Measurements from ENCODE around the gene DISC1.

The DISC1 gene

DNA sequence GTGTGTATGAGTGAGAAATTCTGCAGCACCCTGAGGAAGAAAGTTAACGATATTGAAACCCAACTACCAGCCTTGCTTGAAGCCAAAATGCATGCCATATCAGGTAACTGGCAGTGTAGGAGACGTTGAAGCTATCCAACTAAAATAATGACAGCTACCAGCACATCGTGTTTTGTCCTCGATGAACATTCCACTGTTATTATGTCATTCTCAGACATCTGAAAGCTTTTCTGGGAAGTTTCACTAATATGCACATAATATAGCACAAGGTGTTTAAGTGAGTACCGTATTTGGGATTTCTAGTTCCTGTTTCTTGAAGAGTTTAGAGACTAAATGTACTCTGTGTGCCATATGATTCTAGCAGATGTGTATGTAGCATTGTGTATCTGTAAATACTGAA, 173.5 kb downstream of the DISC1 start:
- no peak for TF ChIP-seq POLR2AphosphoS5 (IDR thresholded peaks at IDR 0.05; ENCODE audit: low read depth)
- TF ChIP-seq SPI1 (IDR thresholded peaks at IDR 0.05; ENCODE audit: borderline replicate concordance, low read depth) = no peak
- TF ChIP-seq, protein P1, sequence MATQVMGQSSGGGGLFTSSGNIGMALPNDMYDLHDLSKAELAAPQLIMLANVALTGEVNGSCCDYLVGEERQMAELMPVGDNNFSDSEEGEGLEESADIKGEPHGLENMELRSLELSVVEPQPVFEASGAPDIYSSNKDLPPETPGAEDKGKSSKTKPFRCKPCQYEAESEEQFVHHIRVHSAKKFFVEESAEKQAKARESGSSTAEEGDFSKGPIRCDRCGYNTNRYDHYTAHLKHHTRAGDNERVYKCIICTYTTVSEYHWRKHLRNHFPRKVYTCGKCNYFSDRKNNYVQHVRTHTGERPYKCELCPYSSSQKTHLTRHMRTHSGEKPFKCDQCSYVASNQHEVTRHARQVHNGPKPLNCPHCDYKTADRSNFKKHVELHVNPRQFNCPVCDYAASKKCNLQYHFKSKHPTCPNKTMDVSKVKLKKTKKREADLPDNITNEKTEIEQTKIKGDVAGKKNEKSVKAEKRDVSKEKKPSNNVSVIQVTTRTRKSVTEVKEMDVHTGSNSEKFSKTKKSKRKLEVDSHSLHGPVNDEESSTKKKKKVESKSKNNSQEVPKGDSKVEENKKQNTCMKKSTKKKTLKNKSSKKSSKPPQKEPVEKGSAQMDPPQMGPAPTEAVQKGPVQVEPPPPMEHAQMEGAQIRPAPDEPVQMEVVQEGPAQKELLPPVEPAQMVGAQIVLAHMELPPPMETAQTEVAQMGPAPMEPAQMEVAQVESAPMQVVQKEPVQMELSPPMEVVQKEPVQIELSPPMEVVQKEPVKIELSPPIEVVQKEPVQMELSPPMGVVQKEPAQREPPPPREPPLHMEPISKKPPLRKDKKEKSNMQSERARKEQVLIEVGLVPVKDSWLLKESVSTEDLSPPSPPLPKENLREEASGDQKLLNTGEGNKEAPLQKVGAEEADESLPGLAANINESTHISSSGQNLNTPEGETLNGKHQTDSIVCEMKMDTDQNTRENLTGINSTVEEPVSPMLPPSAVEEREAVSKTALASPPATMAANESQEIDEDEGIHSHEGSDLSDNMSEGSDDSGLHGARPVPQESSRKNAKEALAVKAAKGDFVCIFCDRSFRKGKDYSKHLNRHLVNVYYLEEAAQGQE (IDR thresholded peaks at IDR 0.05; ENCODE audit: insufficient replicate concordance, low read depth) = no peak
- TF ChIP-seq, protein P2, sequence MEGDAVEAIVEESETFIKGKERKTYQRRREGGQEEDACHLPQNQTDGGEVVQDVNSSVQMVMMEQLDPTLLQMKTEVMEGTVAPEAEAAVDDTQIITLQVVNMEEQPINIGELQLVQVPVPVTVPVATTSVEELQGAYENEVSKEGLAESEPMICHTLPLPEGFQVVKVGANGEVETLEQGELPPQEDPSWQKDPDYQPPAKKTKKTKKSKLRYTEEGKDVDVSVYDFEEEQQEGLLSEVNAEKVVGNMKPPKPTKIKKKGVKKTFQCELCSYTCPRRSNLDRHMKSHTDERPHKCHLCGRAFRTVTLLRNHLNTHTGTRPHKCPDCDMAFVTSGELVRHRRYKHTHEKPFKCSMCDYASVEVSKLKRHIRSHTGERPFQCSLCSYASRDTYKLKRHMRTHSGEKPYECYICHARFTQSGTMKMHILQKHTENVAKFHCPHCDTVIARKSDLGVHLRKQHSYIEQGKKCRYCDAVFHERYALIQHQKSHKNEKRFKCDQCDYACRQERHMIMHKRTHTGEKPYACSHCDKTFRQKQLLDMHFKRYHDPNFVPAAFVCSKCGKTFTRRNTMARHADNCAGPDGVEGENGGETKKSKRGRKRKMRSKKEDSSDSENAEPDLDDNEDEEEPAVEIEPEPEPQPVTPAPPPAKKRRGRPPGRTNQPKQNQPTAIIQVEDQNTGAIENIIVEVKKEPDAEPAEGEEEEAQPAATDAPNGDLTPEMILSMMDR (IDR thresholded peaks at IDR 0.05; ENCODE audit: insufficient read depth, low read length) = no peak
- TF ChIP-seq GABPA (IDR thresholded peaks at IDR 0.05; ENCODE audit: low read depth) = no peak

DNA sequence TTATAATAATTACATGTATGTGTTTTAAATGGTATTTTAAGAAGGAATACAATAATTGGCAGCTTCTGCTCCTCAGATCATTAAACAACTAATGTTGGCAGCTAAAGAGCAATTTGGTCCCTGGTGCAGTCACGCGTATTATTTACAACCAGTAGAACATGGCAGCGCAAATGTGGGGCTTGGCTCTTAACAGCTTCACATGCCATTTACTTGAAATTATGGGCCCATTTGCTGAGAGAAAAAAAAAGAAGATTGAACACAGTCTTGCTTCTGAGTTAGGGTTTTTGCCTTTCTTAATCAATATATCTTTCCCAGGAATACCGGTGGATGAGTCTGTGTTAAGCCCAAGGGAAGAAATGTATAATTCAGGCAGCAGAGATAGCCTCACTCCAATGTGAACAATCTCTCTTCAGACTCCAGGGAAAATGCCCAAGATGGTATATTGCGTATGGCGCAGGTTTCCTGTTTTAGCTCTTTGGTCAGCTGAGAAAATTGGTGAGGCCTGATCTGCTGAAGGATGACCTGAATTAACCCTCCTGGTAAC, 174.5 kb downstream of the DISC1 start:
- no peak overlapping the region for H3K27ac ChIP-seq (replicated peaks)
- TF ChIP-seq SPI1 (IDR thresholded peaks at IDR 0.05; ENCODE audit: borderline replicate concordance, low read depth) = no peak
- no peak for TF ChIP-seq POLR2AphosphoS5 (IDR thresholded peaks at IDR 0.05; ENCODE audit: low read depth)
- TF ChIP-seq, protein P1 (IDR thresholded peaks at IDR 0.05; ENCODE audit: insufficient replicate concordance, low read depth) = no peak
- TF ChIP-seq, protein P2 (IDR thresholded peaks at IDR 0.05; ENCODE audit: insufficient read depth, low read length) = no peak
- TF ChIP-seq GABPA (IDR thresholded peaks at IDR 0.05; ENCODE audit: low read depth) = no peak
- DNase-seq (ENCODE audit: low read depth in 1 of 2, low spot score in 1 of 2) = no peak
- H3K27me3 ChIP-seq (ENCODE audit: insufficient read depth, poor library complexity, severe bottlenecking) = no peaks in the 10 kb centered on the region
- no peak overlapping the region for H3K4me3 ChIP-seq (replicated peaks; ENCODE audit: insufficient read depth, low read length)

More for the DNA sequence above, 173.5 kb downstream of the DISC1 start:
- no peaks in the 10 kb centered on the region for H3K27me3 ChIP-seq (ENCODE audit: insufficient read depth, poor library complexity, severe bottlenecking)
- no peak overlapping the region for H3K4me3 ChIP-seq (replicated peaks; ENCODE audit: insufficient read depth, low read length)
- no peak overlapping the region for H3K27ac ChIP-seq (replicated peaks)
- DNase-seq (ENCODE audit: low read depth in 1 of 2, low spot score in 1 of 2) = no peak

DNA sequence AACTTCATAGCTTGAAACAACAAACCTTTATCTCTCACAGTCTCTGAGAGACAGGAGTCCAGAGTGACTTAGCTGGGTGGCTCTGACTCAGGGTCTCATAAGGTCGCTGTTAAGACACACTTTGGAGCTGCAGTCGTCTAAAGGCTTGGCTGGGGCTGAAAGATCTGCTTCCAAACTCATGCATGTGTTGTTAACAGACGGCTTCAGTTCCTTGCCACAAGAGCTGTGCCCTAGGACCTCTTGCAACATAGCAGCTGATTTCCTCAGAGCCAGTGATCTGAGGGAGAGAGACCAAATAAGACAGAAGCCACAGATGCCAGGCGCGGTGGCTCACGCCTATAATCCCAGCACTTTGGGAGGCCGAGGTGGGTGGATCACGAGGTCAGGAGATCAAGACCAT, 176.8 kb downstream of the DISC1 start:
- peak; percentile 95 to 99 for DNase-seq (ENCODE audit: low read depth in 1 of 2, low spot score in 1 of 2)
- Histone ChIP-seq H3K27me3 (ENCODE audit: insufficient read depth, poor library complexity, severe bottlenecking) (no peaks in the 10 kb centered on the region), H3K4me3 (replicated peaks; ENCODE audit: insufficient read depth, low read length) (no peak overlapping the region), H3K27ac (replicated peaks) (peak overlapping the region; percentile 92)
- TF ChIP-seq, protein P1 (IDR thresholded peaks at IDR 0.05; ENCODE audit: insufficient replicate concordance, low read depth) = peak; percentile 53
- TF ChIP-seq SPI1 (IDR thresholded peaks at IDR 0.05; ENCODE audit: borderline replicate concordance, low read depth) = peak; percentile 62; the same call in 1 of the 2 replicates
- TF ChIP-seq, protein P2 (IDR thresholded peaks at IDR 0.05; ENCODE audit: insufficient read depth, low read length) = no peak
- peak; percentile 85 for TF ChIP-seq POLR2AphosphoS5 (IDR thresholded peaks at IDR 0.05; ENCODE audit: low read depth)

Data from HL-60 (cell line).